CD4-positive, alpha-beta T cell treated with Interleukin-10 for 1 hour (primary cell): ENCODE data around the gene ESR2.

Experiments
- DNase-seq: peaks from one replicate; pipeline ENCODE4 v3.0.0-alpha.2; 2020

The ESR2 gene

DNA sequence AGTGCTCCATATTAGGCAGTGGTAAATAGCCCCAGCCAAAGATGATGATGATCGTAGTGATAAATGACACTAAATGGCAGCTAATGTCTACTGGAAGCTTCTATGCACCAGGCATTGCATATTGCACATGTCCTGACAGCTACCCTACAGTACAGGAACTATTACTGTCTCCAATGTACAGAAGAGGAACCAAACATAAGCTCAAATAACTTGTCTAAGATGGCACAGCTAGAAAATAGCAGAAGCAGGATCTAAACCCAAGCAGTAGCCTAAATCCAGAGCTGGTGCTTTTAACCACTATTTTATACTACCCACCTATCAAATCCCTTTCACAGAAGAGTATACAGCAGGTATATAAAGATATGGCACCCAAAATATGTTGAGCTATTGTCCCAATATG is 28.9 kb downstream of the ESR2 start:
- no peak for DNase-seq

DNA sequence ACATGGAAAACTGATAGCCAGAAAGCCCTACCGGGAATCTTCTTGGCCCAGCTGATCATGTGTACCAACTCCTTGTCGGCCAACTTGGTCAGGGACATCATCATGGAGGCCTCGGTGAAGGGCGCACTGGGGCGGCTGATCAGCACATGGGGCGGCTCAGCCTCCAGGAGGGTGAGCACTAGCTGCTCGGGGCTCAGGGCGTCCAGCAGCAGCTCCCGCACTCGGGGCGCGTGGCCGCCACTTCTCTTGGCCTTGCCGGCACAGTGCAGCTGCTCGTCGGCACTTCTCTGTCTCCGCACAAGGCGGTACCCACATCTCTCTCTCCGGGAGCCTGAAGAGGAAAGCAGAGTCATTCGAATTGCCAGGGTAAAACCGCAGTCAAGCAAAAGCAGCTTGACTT is 33.8 kb downstream of the ESR2 start:
- no peak for DNase-seq

DNA sequence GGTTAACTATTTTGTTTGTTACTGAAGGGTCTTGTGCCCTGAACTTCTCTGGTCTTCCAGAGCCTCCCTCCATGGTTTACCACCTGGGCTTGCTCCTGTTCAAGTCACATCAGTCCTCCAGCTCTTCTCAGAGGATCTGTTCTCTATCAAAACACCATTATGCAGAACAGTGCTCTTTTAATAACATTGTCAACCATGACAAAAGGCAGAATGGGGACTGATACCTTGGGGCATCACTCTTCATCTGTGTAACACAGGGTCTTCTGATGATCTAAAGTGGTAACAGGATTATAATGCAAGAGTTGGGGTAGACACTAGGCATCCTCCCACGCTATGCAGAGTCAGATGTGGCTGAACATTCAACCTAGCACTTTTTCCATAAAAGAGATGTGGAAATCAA is 38.4 kb downstream of the ESR2 start:
- no peak for DNase-seq

DNA sequence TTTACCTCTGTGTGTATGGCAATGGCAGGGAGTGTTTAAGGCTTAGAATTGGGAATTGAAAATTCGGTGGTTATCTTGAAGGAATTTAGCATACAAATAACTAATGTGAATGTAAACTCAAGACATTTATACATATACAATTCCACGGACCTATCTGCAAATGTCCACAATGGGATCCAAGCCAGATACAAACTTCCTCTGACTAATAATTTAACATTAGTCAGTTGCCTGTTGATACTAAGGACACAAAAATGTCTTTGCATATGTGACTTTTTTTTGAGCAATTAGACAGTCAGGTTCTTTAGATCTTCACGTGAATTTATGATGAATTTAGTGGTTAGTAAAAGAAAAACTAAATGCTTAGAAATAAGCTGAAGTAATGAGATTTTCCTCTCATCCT is 40.5 kb downstream of the ESR2 start:
- no peak for DNase-seq

DNA sequence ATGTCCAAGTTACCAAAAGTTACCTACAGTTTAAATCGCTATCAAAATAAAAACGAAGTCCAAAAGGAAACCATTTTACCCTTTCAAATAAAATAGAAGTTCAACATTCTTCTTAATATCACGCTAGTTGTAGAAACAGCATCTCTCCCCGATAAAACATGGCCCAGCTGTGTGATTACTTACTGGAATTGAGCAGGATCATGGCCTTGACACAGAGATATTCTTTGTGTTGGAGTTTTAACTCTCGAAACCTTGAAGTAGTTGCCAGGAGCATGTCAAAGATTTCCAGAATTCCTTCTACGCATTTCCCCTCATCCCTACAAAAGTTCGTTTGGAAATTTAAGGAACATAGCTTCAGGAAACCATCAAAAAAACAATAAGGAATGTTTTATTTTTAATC is 44.8 kb downstream of the ESR2 start:
- no peak for DNase-seq

DNA sequence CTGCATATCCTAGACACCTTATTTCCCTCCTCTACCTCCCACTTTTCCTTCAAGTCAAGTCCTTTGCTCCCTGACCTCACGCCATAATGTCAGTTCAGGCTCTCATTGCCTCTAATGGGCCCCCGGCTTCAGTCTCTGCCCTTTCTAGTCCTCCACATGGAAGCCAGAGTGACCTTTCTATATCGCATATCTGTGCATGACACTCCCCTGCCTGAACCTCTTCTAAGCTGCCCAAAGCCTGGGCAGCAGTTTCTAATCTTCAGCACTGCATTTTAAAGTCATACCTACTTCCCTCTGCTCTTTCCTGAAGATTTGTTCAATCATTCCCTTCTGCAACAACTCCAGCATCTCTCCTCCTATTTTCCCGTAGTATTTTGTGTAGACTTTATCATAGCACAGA is 45.5 kb downstream of the ESR2 start:
- DNase-seq: no peak

DNA sequence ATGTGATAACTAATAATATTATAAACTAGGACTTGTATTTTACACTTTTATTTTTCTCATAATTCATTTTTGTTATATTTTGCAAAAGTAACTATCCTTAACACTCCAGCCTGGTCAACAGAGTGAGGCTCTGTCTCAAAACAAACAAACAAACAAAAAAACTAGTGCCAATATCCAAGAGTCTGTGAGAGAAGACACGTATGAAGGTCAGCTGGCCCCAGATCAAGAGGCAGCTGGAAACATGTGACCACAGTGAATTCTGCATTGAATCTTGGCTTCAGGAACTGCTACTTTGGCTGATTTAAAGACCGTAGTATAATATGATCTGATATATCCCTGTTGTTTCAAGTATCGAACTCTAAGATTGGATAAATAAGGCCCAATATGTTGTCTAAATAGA is 47.0 kb downstream of the ESR2 start:
- no peak for DNase-seq

DNA sequence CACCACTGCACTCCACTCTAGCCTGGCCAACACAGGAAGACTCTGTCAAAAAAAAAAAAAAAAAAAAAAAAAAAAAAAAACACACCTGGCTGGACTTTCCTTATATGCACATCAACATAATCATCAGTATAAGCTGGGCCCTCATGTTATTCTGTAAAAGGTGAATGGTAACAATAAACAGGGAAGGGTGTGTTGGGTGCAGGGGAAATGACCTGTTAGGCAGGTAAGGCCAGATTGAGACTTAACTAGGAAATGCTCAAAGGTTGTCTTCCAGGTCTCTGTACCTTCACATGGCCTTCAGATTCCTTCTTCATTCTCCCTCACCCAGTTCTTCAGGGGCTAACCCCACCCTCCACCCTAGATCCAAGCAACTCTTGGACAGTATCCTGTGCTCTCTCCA is 47.5 kb downstream of the ESR2 start:
- no peak for DNase-seq

DNA sequence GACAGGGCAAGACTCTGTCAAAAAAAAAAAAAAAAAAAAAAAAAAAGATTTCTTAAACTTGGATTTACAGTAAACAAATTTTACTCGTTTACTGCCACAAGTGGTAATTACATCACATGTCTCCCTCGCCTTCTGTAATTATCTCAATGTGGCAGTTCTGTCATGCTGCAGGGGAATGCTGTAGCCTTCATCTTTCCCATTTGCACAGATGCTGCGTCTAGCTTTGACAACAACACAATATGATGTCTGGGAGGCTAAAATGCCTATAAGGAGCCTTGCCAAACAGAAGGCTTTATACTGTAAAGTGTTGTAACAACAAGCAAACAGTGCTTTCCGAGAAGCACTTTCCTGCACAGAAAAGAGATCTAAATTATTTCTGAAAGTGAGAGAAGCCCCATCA is 48.7 kb downstream of the ESR2 start:
- no peak for DNase-seq

DNA sequence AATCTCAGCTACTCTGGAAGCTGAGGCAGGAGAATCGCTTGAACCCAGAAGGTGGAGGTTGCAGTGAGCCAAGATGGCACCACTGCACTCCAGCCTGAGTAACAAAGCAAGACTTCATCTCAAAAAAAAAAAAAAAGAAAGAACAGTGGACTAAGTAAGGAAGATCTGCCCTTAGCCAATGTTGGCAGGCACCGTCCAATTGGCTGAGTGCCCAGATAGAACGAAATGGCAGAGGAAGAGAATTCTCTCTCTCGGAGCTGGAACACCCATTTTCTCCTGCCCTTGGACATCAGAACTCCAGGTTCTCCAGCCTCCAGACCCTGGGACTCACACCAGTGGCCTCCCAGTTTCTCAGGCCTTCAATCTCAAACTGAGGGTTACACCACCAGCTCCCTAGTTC is 49.9 kb downstream of the ESR2 start:
- no peak for DNase-seq

DNA sequence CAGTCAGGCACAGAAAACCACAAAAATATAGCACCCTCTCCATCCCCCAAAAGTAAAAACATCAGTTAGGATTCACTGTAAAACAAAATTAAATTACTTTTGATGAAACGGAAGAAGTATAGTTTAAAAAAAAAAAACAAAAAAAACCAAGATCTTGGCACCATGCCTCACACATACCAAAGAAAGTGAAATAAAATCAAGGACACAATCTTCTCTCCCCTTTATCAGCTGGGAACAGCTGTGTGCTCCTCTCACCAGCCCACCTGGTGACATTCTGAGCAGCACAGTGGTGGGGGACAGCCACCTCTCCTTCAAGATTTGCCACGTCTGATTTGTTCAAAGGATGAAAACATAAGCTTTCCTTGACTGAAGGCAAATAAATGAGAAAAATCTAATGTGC is 55.5 kb downstream of the ESR2 start:
- no peak for DNase-seq

DNA sequence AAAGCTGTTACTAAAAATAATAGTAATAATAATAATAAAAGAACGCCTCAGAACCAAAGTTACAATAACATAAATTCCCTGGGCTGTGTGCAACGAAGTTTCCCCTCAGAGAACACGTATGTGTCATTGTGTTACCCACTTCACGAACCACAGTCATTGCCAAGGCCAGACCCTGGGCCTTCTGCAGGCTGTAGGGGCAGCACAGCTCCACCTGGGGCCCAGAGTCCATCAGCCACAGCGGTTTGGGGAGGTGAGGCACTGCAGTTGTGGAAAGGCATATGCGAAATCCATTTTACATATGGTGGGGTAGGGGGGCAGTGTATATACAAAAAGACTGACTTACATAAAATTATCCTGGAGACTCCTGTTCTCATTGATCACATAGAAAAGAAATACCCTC is 56.1 kb downstream of the ESR2 start:
- DNase-seq: no peak

DNA sequence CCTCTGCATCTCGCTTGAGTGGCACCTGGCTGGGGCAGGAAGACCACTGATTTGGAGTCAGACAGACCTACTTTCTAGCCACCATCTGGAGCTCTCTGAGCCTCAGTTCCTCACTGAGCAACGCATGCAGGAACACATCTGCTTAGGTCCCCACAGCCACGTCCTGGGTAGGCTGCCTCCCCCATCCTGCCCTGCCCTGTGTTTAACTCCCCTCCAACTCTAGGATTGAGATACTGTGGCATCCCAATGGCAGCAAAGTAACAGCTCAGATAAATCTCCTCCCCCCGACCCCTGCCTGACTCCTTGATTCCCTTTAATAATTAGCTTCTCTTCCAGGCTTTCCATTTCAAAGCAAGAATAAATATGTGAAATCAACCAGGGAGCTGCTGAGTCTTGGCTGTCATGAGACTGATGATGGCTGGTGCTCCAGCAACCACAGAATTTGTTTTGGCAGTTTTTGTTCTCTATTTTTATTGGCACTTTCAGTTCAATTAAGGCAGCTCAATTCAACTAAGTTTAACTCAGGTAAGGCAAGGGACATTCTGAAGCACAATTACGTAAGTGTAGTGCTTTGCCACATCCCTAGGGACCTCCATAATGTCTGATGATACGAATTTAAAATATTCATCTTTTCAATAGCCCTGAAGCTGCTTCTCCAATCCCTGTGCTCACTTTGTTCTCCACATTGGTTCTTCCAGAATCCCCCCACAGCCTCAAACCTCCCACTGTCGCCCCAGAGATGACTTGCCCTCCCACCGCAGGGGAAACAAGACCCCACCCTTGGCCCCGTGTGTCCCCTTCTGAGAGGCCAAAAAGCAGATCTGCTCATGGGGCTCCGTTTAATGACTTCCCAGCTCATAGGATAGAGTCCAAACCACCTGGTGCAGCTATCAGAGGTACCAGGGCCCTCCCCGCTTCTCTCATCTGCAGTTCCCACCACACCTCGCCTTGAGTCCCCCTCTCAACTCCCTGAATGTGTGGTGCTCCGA is 58.2 kb downstream of the ESR2 start:
- DNase-seq: no peak

DNA sequence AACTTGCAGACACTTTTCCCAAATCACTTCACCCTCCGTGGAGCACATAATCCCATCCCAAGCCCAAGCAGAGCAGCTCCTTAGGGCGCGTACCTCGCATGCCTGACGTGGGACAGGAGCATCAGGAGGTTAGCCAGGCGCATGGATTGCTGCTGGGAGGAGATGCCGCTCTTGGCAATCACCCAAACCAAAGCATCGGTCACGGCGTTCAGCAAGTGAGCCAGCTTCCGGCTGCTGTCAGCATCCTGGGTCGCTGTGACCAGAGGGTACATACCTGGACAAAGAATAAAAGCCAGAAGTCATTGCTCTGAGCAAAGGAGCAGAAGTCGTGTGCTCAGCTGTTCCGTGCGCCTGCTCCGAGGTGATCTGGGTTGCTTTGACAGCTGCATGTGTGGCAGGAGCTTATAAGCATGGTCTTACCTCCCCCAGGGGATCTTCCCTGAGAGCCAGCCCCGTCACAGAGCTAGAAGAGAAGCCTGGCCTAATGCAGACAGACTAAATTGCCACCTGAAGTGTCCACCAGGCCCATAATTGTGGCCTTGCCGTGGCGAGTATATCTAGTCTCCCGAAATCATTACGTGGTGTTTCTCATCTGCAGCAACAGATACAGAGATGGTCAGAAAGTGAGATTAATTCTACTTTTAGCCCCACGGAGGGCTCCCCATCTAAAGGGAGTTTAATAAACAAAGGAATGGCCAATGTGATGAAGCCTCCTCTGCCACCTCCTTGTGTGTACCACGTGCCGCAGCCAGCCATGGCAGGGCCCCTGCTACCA is 59.1 kb downstream of the ESR2 start:
- DNase-seq: no peak

DNA sequence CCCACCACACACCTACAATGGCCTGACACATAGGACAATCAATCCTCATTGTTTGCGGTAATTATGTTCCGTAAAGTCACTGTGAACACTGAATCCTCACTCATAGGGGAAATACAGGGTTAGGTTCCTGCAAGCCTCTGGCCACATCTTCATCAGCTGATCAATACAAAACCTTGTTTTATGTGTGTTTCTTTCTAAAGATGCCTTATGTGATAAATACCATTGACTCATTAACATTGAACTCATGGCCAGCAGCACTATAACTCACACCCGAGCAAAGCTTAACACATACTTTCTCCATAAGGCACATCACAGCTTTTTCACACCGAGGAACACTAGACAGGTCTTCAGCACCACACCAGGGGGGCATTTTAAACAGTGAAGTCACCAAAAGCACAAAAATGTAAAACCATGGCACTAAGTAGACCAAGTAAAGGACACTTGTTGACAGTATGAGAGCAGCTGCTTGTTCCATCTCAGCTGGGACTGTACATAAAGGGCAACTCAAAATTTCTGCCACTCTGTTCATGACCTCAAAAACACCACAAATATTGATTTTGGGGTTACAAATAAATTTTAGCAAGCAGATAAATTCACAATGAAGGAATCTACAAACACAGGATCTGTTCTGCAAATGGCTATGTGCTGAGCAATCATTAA is 60.5 kb downstream of the ESR2 start:
- no peak for DNase-seq

DNA sequence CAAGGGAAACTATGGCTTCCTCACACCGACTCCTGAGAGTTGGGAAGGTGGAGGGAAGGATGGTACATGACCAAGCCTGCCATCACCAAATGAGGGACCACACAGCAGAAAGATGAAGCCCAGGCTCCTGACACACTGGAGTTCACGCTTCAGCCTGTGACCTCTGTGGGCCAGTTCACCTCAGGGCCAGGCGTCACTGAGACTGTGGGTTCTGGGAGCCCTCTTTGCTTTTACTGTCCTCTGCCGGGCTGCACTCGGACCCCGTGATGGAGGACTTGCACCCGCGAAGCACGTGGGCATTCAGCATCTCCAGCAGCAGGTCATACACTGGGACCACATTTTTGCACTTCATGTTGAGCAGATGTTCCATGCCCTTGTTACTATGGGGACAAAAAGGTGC is 61.2 kb downstream of the ESR2 start:
- DNase-seq: no peak

DNA sequence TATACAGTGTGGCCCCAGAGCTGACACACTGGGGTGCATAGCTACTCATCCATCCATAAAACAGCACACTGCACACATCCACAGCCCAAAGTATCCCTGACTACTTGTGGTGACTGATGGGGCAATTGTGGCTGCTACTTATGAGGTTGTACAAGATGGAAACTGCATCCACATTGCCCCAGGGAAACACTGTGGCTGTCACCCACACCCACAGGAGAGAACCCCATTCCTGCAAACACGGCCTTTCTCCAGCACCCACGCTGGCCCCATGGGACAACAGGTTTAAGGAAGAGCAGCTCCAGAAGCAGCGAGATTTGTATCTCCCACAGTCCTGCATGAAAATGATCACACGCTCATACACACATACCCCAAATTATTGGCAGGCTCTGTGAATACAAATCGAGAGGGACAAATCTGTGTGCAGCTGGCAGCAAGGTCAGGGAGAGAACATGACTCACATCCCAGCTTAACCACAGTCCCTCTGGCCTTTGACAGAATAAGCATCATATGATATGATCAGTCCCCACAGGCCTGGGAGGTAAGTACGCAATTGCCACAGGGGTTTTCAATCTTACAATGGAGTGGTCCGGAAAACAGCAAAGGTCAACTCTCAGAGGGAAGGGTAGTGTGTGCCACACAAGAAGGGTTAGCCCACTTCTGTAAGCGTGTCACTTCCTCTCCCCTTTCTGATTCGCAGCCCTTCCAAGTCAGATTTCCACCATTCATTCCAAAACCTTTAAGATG is 61.9 kb downstream of the ESR2 start:
- no peak for DNase-seq

DNA sequence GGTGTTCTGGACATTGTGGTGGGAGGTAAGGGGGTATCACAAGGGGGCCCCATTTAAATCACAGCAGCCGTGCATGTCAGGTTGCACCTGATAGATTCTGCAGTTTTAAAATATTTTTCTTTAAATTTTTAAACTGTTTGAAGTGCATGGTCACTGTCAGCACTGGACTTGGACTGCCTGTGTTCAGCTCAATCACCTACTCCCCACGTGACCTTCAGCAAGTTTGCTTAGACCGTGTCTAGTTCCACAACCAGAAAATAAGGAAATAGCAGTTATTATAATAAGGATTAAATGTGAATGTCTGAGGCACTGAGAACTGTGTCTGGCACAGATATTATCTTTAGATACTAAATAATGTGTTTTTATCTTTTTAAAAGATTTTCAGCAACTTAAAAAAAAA is 64.7 kb downstream of the ESR2 start:
- no peak for DNase-seq

DNA sequence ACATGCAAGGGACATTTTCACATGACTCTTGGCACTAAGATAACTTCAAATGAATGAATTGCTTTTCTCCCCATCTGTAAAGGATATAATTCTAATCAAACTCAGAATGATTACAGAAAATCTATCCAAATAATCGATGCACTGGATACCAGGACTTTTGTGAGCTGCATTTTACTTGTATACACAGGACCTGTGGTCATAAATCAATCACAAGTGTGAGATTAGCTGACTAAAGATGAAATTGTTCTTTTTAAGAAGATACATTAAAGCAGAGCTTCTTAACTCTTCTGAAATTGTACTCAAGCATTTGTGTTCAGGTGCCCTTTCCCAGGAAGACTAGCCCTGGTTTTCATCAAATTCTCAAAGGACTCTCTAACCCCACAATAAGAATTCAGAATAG is 66.3 kb downstream of the ESR2 start:
- no peak for DNase-seq

DNA sequence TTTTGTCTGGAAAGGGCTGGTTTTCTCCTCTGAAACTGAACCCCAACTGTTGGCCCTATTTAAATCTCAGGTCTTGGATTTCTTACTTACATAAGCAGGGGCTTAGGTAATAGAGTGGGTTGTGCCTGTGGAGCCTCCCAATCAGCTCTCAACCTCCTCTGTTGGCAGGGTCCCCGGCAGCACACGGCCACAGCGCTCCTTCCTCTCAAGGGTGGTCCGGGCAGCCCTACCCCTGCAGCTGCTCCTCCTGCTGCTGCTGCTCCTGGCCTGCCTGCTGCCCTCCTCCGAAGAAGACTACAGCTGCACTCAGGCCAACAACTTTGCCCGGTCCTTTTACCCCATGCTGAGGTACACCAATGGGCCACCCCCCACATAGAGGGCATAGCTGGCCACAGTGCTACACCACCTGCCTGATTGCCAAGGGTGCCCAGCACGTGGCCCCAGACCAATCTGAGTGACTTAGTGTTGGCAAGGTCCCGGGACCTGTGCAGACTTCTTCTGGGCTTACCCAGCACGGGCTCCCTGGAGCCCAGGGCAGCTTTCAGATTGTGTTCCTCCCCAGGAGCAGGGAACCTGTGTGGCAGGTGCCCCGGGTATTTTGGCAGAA is 68.9 kb downstream of the ESR2 start:
- no peak for DNase-seq

DNA sequence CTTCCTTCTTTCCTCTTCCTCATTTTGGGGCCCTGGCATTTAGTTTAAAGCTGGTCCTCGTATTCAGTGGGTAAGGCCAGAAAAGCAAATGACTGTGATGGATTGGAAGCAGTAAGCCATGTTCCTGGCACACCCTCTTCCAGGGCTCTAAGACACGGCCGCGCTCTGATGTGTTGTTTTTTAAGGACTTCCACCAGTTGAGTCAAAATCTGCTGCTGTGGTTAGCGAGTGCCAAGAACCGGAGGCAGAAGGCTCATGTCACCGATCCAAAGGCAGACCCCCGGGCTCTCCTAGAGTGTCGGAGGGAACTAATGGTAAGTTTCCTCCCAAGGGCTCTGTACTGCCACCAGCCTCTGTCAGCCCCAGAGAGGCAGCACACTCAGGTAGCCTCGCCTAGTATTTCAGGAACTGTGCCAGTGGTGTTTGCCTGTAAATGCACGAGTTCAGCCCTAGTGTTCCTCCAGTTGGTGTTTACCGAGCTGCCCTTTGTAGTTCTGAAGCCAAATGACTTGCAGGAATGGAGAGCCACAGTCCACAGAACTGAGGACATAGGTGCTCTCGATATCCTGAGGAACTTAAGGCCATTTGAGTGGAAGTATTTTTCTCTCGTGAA is 72.7 kb downstream of the ESR2 start:
- DNase-seq: no peak

DNA sequence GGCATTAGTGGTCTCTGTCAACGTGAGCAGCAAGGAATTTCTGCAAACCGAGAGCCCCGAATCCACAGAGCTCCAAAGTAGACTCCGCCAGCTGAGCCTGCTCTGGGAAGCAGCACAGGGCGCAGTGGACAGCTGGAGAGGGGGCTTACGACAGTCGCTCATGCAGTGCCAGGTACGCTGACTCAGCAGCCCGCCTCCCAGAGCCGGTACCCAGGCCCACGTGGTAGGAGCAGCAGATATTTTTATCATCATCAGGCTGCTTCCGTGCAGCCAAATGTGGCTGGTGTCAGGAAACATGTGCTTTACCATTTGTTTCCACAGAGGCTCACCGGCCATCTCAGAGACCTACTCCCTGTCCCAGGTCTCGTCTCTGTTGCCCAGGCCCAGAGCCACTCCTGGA is 73.7 kb downstream of the ESR2 start:
- no peak for DNase-seq
